Ovary (tissue), 9 donors: Measurements from ENCODE around the gene DKK2. TPM values are rescaled to one million over a fixed set of nuclear protein-coding genes. Genes with fewer than 3 reads are reported as not detected.

ENCODE experiments used
- DNase-seq, 5 donors: peaks; one replicate each; pipeline ENCODE4 v3.0.0-alpha.2; 2019 to 2020
- H3K27ac ChIP-seq, 2 donors: fragments of 200-600 bp; one replicate each; pipeline versions ENCODE4 v1.5.1 to v1.8.0; 2019 to 2022
- H3K27me3 ChIP-seq: fragments of 200-600 bp; one replicate; pipeline ENCODE4 v1.8.0; 2022
- H3K36me3 ChIP-seq: fragments of 200-600 bp; sonication (generic); one replicate; pipeline ENCODE4 v1.5.1; 2019
- H3K4me1 ChIP-seq: one replicate; pipeline ENCODE4 v1.8.1; 2013; ENCODE audit warnings: mild to moderate bottlenecking, moderate library complexity; ENCODE audit not compliant: insufficient read depth
- H3K4me3 ChIP-seq: fragments of 200-600 bp; sonication (generic); one replicate; pipeline ENCODE4 v1.5.1; 2017
- H3K9me3 ChIP-seq, 2 donors: fragments of 200-600 bp in 1 of 2; sonication (generic) in 1 of 2; one replicate each; pipeline versions ENCODE4 v1.5.1 to v1.8.1; 2013 to 2019; ENCODE audit warnings: mild to moderate bottlenecking in 1 of 2, moderate library complexity in 1 of 2
- EP300 ChIP-seq: sonication (generic); formaldehyde crosslinking; IDR thresholded peaks from one replicate; pipeline ENCODE4 v1.6.1; 2017; ENCODE audit warnings: antibody characterized with exemption
- POLR2A ChIP-seq: fragments of 450-650 bp; IDR thresholded peaks from one replicate; pipeline ENCODE4 v1.6.1; 2017; ENCODE audit warnings: antibody characterized with exemption, mild to moderate bottlenecking, moderate library complexity
- WGBS, 3 donors: extraction: QIAGEN DNeasy Blood & Tissue Kit in 1 of 3; methylation state at CpG; one replicate each; pipeline versions ENCODE4 v1.1.5 to v1.1.7; 2013 to 2017; 5-methylcytosine and 5-hydroxymethylcytosine counted together
- intact Hi-C, 4 donors: fragments of 100-400 bp; cut with DNase I; formaldehyde crosslinking; loops; one replicate each; pipeline versions ENCODE4 v1.11.0 to v1.15.1; 2022 to 2023
- polyA plus RNA-seq, 2 donors: library from polyadenylated mRNA; stranded (reverse); fragments of 200-250 nt in 1 of 2; fragments of 350-450 nt in 1 of 2; fragmentation: Illumina TruSeq in 1 of 2; extraction: RNeasy Lipid Tissue Mini Kit (QIAGEN cat#74804) in 1 of 2; gene quantifications; one replicate each; pipeline ENCODE4 v1.2.3, GENCODE V29; 2013 to 2014
- total RNA-seq, 7 donors: library from RNA; depleted of rRNA in 2 of 7; stranded (reverse); fragments of >200 nt in 2 of 7; fragmentation: NEBNext Ultra II Directional in 3 of 7; extraction: Animal tissue kit (Norgen Biotek cat#: 25700) in 3 of 7; gene quantifications; one replicate each; pipeline versions ENCODE4 v1.1.0 to v1.2.4, GENCODE V29; 2016 to 2023
- TF ChIP-seq, protein P1 (sequence below), 3 donors: fragments of 450-650 bp in 2 of 3; fragments of 200-600 bp in 1 of 3; IDR thresholded peaks; one replicate each; pipeline versions ENCODE4 v1.5.1 to v1.8.0; 2016 to 2022; ENCODE audit warnings: antibody characterized with exemption in 3 of 3, mild to moderate bottlenecking in 1 of 3
- donor health status: DM: no; HTN: no; CAD: no; lungs with moderate emphysema.
- donor health status: DM: no; HTN: no; CAD: no.
- donor health status: Bipolar disorder and iron deficiency.
- donor health status: DM: yes; HTN: yes; CAD: no.
- donor health status: DM: no; HTN: no; CAD: no.
- donor health status: DM: yes; HTN: yes; CAD: no.

DKK2 gene
- total and polyA plus RNA-seq, 9 donors = 0.30 to 3.8 (median 0.62) TPM

- no peaks in the 10 kb centered on the region for H3K36me3 ChIP-seq
- H3K9me3 ChIP-seq = no peaks in the 10 kb centered on the region
- intact Hi-C loops = no loop called here
- no peak for DNase-seq
- WGBS, 3 donors = 67 to 84% (median 72%) methylated on average over 3 of the region's 3 CpGs
- TF ChIP-seq, protein P1, sequence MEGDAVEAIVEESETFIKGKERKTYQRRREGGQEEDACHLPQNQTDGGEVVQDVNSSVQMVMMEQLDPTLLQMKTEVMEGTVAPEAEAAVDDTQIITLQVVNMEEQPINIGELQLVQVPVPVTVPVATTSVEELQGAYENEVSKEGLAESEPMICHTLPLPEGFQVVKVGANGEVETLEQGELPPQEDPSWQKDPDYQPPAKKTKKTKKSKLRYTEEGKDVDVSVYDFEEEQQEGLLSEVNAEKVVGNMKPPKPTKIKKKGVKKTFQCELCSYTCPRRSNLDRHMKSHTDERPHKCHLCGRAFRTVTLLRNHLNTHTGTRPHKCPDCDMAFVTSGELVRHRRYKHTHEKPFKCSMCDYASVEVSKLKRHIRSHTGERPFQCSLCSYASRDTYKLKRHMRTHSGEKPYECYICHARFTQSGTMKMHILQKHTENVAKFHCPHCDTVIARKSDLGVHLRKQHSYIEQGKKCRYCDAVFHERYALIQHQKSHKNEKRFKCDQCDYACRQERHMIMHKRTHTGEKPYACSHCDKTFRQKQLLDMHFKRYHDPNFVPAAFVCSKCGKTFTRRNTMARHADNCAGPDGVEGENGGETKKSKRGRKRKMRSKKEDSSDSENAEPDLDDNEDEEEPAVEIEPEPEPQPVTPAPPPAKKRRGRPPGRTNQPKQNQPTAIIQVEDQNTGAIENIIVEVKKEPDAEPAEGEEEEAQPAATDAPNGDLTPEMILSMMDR (IDR thresholded peaks at IDR 0.05) = no peak
- H3K27me3 ChIP-seq = no peaks in the 10 kb centered on the region
- H3K4me3 ChIP-seq = no peak overlapping the region
- no peak overlapping the region for H3K27ac ChIP-seq
- no peaks in the 10 kb centered on the region for H3K4me1 ChIP-seq
Measured at GRCh38 chr4:106893903-106894302, 142.2 kb downstream of the DKK2 start.

DNA sequence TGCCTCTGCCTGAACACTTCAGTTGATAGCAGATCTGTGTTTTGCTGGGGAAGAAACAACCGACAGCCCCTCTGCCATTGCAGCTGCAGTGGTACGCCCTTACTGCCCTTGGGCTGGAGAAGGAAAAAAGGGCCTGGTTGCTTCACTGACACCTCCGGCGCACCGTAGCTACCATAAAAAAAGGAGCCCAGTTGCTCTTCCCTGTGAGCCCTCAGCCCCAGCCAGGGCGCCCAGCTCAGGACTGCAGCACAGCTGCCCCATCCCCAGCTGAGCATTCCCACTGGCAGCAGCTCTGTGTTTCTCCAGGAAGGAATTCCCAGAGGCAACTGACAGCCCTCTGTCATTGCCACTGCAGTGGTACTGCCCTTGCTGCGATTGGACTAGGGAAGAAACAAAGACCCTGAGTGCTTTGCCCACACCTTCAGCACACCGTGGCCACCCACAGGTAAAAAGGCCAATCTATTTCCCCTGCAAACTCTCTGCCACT, 142.7 kb downstream of the DKK2 start:
- TF ChIP-seq EP300 (no peak), POLR2A (no peak)
- TF ChIP-seq, protein P1 (IDR thresholded peaks at IDR 0.05) = no peak
- no peaks in the 10 kb centered on the region for H3K36me3 ChIP-seq
- DNase-seq = no peak

GRCh38 chr4:106892786-106893185, 143.3 kb downstream of the DKK2 start:
- Histone ChIP-seq H3K27me3 (no peaks in the 10 kb centered on the region), H3K9me3 (no peaks in the 10 kb centered on the region), H3K4me1 (no peaks in the 10 kb centered on the region), H3K4me3 (no peak overlapping the region), H3K36me3 (no peaks in the 10 kb centered on the region), H3K27ac (no peak overlapping the region)
- TF ChIP-seq POLR2A = no peak
- TF ChIP-seq EP300 = no peak
- TF ChIP-seq, protein P1 (IDR thresholded peaks at IDR 0.05) = no peak
- intact Hi-C loops = no loop called here
- DNase-seq = no peak
- WGBS, 3 donors = 83 to 93% (median 91%) methylated on average over 4 to 6 of the region's 6 CpGs

More for the DNA sequence above, 142.7 kb downstream of the DKK2 start:
- H3K27ac ChIP-seq = no peak overlapping the region
- no peaks in the 10 kb centered on the region for H3K9me3 ChIP-seq
- 89 to 90% (median 90%) methylated on average over 7 to 8 of the region's 8 CpGs for WGBS, 3 donors
- no peaks in the 10 kb centered on the region for H3K4me1 ChIP-seq
- no peaks in the 10 kb centered on the region for H3K27me3 ChIP-seq
- intact Hi-C loops = no loop called here
- H3K4me3 ChIP-seq = no peak overlapping the region

- H3K4me1 ChIP-seq = no peaks in the 10 kb centered on the region
- no peak overlapping the region for H3K27ac ChIP-seq
- H3K4me3 ChIP-seq = no peak overlapping the region
- DNase-seq = no peak
- no peaks in the 10 kb centered on the region for H3K9me3 ChIP-seq
- 84 to 93% (median 86%) methylated on average over 7 of the region's 7 CpGs for WGBS, 3 donors
- intact Hi-C loops = no loop called here
- TF ChIP-seq, protein P1 (IDR thresholded peaks at IDR 0.05) = no peak
- TF ChIP-seq EP300 (no peak), POLR2A (no peak)
- no peaks in the 10 kb centered on the region for H3K36me3 ChIP-seq
- no peaks in the 10 kb centered on the region for H3K27me3 ChIP-seq
Measured at GRCh38 chr4:106875340-106875739, 160.8 kb downstream of the DKK2 start.
